ENCODE measurements around the gene GCG.

The GCG gene

DNA sequence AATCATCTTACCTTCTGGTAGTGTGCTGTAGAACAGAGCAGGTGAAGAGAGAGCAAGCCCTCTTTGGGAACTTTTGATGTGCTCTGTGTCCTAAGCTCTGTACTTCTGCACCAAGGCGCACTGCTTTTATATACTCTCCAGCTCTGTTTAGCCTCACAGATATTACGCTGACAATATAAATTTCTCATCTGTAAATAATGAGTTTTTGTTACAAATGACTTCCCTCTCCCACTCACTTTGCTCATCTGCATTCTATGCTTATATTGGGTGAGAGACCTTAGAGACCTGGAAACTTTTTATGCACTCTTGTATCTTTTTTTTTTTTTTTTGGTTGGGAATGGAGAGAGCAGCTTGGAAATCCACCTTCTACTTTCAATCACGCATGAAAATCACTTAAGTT is at the start of gene GCG:
GCG (minus strand) TSS at position 101 of the 400 bp plus-strand sequence. CDS start 3,069 bp downstream, outside the sequence.
- ChIA-PET POLR2A (no interaction called here), CTCF (interaction anchor here (0.7 to 6.8 kb wide), 5 partner anchors 12 to 146 kb away, joined by 3 to 42 read pairs (median 6); no protein-coding TSS in a partner anchor)
- no peak for TF ChIP-seq CTCF (IDR thresholded peaks at IDR 0.05; ENCODE audit: control extremely low read depth, extremely low read depth, low read depth, missing control alignments)
- DNase-seq (ENCODE audit: extremely low spot score), result no peak

GRCh38 chr2:162200636-162201035 is 48.6 kb upstream of the GCG start:
- CTCF ChIA-PET, result no interaction called here
- no peak for TF ChIP-seq CTCF (IDR thresholded peaks at IDR 0.05; ENCODE audit: control extremely low read depth, extremely low read depth, low read depth, missing control alignments)
- no peak for DNase-seq (ENCODE audit: extremely low spot score)
- POLR2A ChIA-PET, result no interaction called here

GRCh38 chr2:162199913-162200312 is 47.9 kb upstream of the GCG start:
- POLR2A ChIA-PET, result no interaction called here
- CTCF ChIA-PET, result interaction anchor here (1.5 kb wide), 1 partner anchor 21 kb away, joined by 6 read pairs; no protein-coding TSS in a partner anchor
- no peak for TF ChIP-seq CTCF (IDR thresholded peaks at IDR 0.05; ENCODE audit: control extremely low read depth, extremely low read depth, low read depth, missing control alignments)
- DNase-seq (ENCODE audit: extremely low spot score), result no peak

- ChIA-PET CTCF (interaction anchor here (0.7 to 1.5 kb wide), 5 partner anchors 15 to 101 kb away, joined by 3 to 6 read pairs (median 3); no protein-coding TSS in a partner anchor), POLR2A (no interaction called here)
- no peak for TF ChIP-seq CTCF (IDR thresholded peaks at IDR 0.05; ENCODE audit: control extremely low read depth, extremely low read depth, low read depth, missing control alignments)
- DNase-seq (ENCODE audit: extremely low spot score), result no peak
These were observed 46.2 kb upstream of the GCG start for GRCh38 chr2:162198239-162198638.

DNA sequence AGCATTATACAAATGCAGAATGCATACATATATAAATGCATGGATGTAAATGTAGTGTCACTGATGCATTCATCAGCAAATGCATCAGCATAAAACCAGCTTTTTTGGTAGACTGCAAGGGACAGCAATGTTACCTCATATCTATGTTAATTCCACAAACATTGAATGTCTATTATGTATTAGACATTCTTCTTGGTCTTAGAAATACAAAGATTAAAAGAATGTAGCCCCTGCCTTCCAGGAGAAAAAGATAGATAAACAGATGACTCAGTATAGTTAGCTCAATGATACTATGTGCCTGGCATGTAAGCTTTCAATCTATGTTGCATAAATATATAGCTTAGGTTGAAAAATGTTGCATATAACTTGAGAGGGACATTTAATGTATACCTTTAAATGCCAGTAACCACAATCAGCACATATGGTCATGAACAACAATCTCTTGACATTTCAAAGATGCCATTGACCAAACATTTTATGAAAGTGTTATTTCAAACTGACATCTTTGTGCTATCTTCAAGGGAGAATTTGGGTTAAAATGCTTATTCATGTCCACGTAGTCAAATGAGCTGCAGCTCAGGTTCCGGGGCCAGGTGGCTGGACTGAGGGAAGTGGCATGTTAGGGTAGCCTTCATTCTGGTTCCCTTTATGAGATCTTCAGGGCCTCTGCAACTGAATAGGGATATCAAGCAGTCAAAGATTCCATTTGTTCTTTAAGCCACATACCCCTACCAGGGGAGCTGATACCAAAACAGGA is 45.2 kb upstream of the GCG start:
- no peak for TF ChIP-seq CTCF (IDR thresholded peaks at IDR 0.05; ENCODE audit: control extremely low read depth, extremely low read depth, low read depth, missing control alignments)
- ChIA-PET POLR2A (no interaction called here), CTCF (interaction anchor here (0.7 to 2.2 kb wide), 7 partner anchors 10 to 102 kb away, joined by 3 to 6 read pairs (median 3); no protein-coding TSS in a partner anchor)
- no peak for DNase-seq (ENCODE audit: extremely low spot score)

DNA sequence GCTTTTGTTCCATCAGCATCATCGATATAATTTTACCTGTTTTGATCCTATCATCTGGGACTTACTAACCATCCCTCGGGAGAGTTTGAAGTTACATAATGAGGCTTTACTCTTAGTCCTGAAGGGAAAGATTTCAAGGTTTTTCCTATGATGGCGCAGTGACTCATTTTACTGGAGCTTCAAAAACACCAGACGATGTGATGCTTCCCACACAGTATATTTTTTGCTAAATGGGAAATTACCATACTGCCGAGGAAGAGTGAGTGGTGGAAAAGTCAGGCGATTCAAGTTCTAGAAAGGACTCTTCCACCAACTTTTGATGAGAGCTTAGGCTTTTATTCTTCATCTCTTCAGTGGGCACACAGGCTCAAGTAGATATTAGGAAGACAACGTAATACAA is 44.6 kb upstream of the GCG start:
- ChIA-PET POLR2A (no interaction called here), CTCF (interaction anchor here (0.9 to 2.2 kb wide), 5 partner anchors 10 to 44 kb away, joined by 3 to 6 read pairs (median 3); no protein-coding TSS in a partner anchor)
- DNase-seq (ENCODE audit: extremely low spot score), result no peak
- no peak for TF ChIP-seq CTCF (IDR thresholded peaks at IDR 0.05; ENCODE audit: control extremely low read depth, extremely low read depth, low read depth, missing control alignments)

Data from GM10248 (cell line).